H1 (cell line): ENCODE results near the gene WDR81. TPM values are rescaled to one million over a fixed set of nuclear protein-coding genes. Genes with fewer than 3 reads are reported as not detected.
A peak's percentile ranks its signal among the peaks of the same experiment; 100 is the strongest.

Experiments
- CTCF ChIA-PET: fragments of 300-600 bp; sonication (Branson Sonifier 250); formaldehyde crosslinking; loops from one replicate; lab custom pipeline; 2021; ENCODE audit not compliant: partially characterized antibody; lab: Charles Lee
- POLR2A ChIA-PET: fragments of 300-600 bp; sonication (Branson Sonifier 250); formaldehyde crosslinking; loops from one replicate; lab custom pipeline; 2021; ENCODE audit warnings: inconsistent platforms; ENCODE audit not compliant: partially characterized antibody; lab: Charles Lee
- DNase-seq, 2 experiments: peaks; one replicate each; pipeline versions ENCODE4 v3.0.0 to v3.0.0-alpha.2; 2010 to 2022; ENCODE audit warnings: low spot score in 2 of 2, low read depth in 1 of 2, mixed read lengths in 1 of 2
- FAIRE-seq: peaks from 2 replicates; lab custom pipeline; 2011; peaks lifted over from hg19 to GRCh38; lab: Jason Lieb, UNC
- H2AFZ ChIP-seq: 2 replicates; pipeline ENCODE4 v1.8.1; 2012; ENCODE audit warnings: low read length, inconsistent platforms
- H2AK5ac ChIP-seq: 2 replicates; pipeline ENCODE4 v1.6.1; 2013; ENCODE audit warnings: low read depth, low read length
- H2BK120ac ChIP-seq: replicated peaks from 2 replicates; pipeline ENCODE3; 2013; ENCODE audit warnings: low read depth, low read length, inconsistent platforms
- H2BK12ac ChIP-seq: 2 replicates; pipeline ENCODE4 v1.6.1; 2013; ENCODE audit warnings: low read depth, low read length
- H2BK15ac ChIP-seq: 2 replicates; pipeline ENCODE4 v1.6.1; 2013; ENCODE audit warnings: low read length
- H2BK20ac ChIP-seq: 2 replicates; pipeline ENCODE4 v1.6.1; 2013; ENCODE audit warnings: low read length
- H2BK5ac ChIP-seq: 2 replicates; pipeline ENCODE4 v1.6.1; 2013; ENCODE audit warnings: low read depth, low read length
- H3K14ac ChIP-seq: 2 replicates; pipeline ENCODE4 v1.6.1; 2013; ENCODE audit warnings: inconsistent platforms; ENCODE audit not compliant: insufficient read length
- H3K18ac ChIP-seq: 2 replicates; pipeline ENCODE4 v1.6.1; 2013; ENCODE audit warnings: low read length; ENCODE audit errors: extremely low read depth
- H3K23ac ChIP-seq: 2 replicates; pipeline ENCODE4 v1.6.1; 2013; ENCODE audit warnings: inconsistent platforms; ENCODE audit not compliant: insufficient read length
- H3K23me2 ChIP-seq: 2 replicates; pipeline ENCODE4 v1.6.1; 2013; ENCODE audit warnings: low read depth, low read length
- H3K27ac ChIP-seq: 2 replicates; pipeline ENCODE4 v1.6.1; 2011; ENCODE audit warnings: low read depth, low read length, inconsistent platforms
- H3K27me3 ChIP-seq, 4 experiments: replicated peaks in 1 of 4; 1 replicate in 1 of 4; 2 replicates in 3 of 4; pipeline versions ENCODE4 v1.6.1 to v1.8.1; 2011 to 2013; ENCODE audit warnings: low read length in 3 of 4, mild to moderate bottlenecking in 3 of 4, inconsistent platforms in 2 of 4, mixed read lengths in 2 of 4, moderate library complexity in 1 of 4; ENCODE audit not compliant: control insufficient read depth in 3 of 4, insufficient read depth in 3 of 4; ENCODE audit errors: extremely low read depth in 1 of 4
- H3K36me3 ChIP-seq, 4 experiments: 2 replicates each; pipeline versions ENCODE4 v1.6.1 to v1.8.1; 2011 to 2013; ENCODE audit warnings: mild to moderate bottlenecking in 4 of 4, low read length in 3 of 4, moderate library complexity in 2 of 4, control low read depth in 1 of 4, inconsistent platforms in 1 of 4; ENCODE audit not compliant: insufficient read depth in 4 of 4, control insufficient read depth in 2 of 4
- H3K4ac ChIP-seq: replicated peaks from 2 replicates; pipeline ENCODE3; 2013; ENCODE audit warnings: low read length, low read depth, mixed read lengths, inconsistent platforms; ENCODE audit not compliant: insufficient read length
- H3K4me1 ChIP-seq, 4 experiments: replicated peaks in 1 of 4; 1 replicate in 1 of 4; 2 replicates in 3 of 4; pipeline versions ENCODE4 v1.6.1 to v1.8.1; 2011 to 2013; ENCODE audit warnings: low read length in 3 of 4, inconsistent platforms in 2 of 4, mixed read lengths in 1 of 4; ENCODE audit not compliant: insufficient read depth in 4 of 4, control insufficient read depth in 3 of 4
- H3K4me2 ChIP-seq, 2 experiments: 2 replicates each; pipeline versions ENCODE4 v1.6.1 to v1.8.1; 2011 to 2013; ENCODE audit warnings: low read depth in 2 of 2, low read length in 2 of 2, control low read depth in 1 of 2, inconsistent platforms in 1 of 2, mild to moderate bottlenecking in 1 of 2; ENCODE audit not compliant: insufficient read depth in 1 of 2
- H3K4me3 ChIP-seq, 4 experiments: fragments of 200-600, 300-600 bp in 1 of 4; sonication (generic), shearing (Covaris generic), sonication (Bioruptor Twin) in 1 of 4; 2 replicates each; pipeline versions ENCODE4 v1.5.1 to v1.8.1; 2011 to 2016; ENCODE audit warnings: low read length in 4 of 4, low read depth in 3 of 4, control low read depth in 2 of 4, inconsistent platforms in 2 of 4, mild to moderate bottlenecking in 2 of 4, mixed read lengths in 1 of 4, moderate library complexity in 1 of 4; ENCODE audit not compliant: insufficient read depth in 2 of 4; ENCODE audit errors: extremely low read depth in 1 of 4
- H3K56ac ChIP-seq: replicated peaks from 2 replicates; pipeline ENCODE3; 2013; ENCODE audit warnings: low read depth, mild to moderate bottlenecking, mixed read lengths, low read length, inconsistent platforms; ENCODE audit not compliant: insufficient read length
- H3K79me1 ChIP-seq: 2 replicates; pipeline ENCODE4 v1.6.1; 2013; ENCODE audit warnings: low read depth, low read length, control low read depth
- H3K79me2 ChIP-seq, 2 experiments: 2 replicates each; pipeline versions ENCODE4 v1.6.1 to v1.8.1; 2012 to 2013; ENCODE audit warnings: low read length in 2 of 2, mild to moderate bottlenecking in 2 of 2, inconsistent platforms in 1 of 2; ENCODE audit not compliant: insufficient read depth in 2 of 2, control insufficient read depth in 1 of 2
- H3K9ac ChIP-seq, 4 experiments: replicated peaks in 1 of 4; 1 replicate in 1 of 4; 2 replicates in 3 of 4; pipeline versions ENCODE4 v1.6.1 to v1.8.1; 2011 to 2013; ENCODE audit warnings: low read depth in 3 of 4, low read length in 3 of 4, control low read depth in 2 of 4, mild to moderate bottlenecking in 2 of 4, moderate library complexity in 2 of 4, inconsistent platforms in 1 of 4; ENCODE audit errors: extremely low read depth in 1 of 4
- H3K9me3 ChIP-seq, 2 experiments: 2 replicates each; pipeline versions ENCODE4 v1.6.1 to v1.8.1; 2012 to 2013; ENCODE audit warnings: mild to moderate bottlenecking in 2 of 2, moderate library complexity in 2 of 2, control low read depth in 1 of 2, inconsistent platforms in 1 of 2, low read depth in 1 of 2, low read length in 1 of 2, mixed read lengths in 1 of 2; ENCODE audit not compliant: insufficient read depth in 2 of 2
- H4K20me1 ChIP-seq, 2 experiments: replicated peaks in 1 of 2; 2 replicates each; pipeline versions ENCODE3 to v1.8.1; 2011 to 2013; ENCODE audit warnings: inconsistent platforms in 2 of 2, low read length in 2 of 2, mild to moderate bottlenecking in 1 of 2; ENCODE audit not compliant: insufficient read depth in 2 of 2, control insufficient read depth in 1 of 2
- H4K5ac ChIP-seq: 2 replicates; pipeline ENCODE4 v1.6.1; 2013; ENCODE audit warnings: low read length, low read depth, mixed read lengths, inconsistent platforms; ENCODE audit not compliant: insufficient read length
- H4K8ac ChIP-seq: 2 replicates; pipeline ENCODE4 v1.8.0; 2013; ENCODE audit warnings: mild to moderate bottlenecking, moderate library complexity, low read length, inconsistent platforms; ENCODE audit not compliant: insufficient read depth; ENCODE audit errors: extremely low read depth
- H4K91ac ChIP-seq: replicated peaks from 2 replicates; pipeline ENCODE3; 2013; ENCODE audit warnings: low read length, mixed read lengths, inconsistent platforms; ENCODE audit not compliant: insufficient read length
- RAD21 ChIP-seq, 2 experiments: IDR thresholded peaks in 1 of 2; conservative IDR thresholded peaks in 1 of 2; 2 replicates each; pipeline ENCODE4 v1.6.1; 2011; ENCODE audit warnings: low read depth in 2 of 2, low read length in 2 of 2, improper control_type of control experiment in 1 of 2, inconsistent platforms in 1 of 2, mild to moderate bottlenecking in 1 of 2, moderate library complexity in 1 of 2
- TAF1 ChIP-seq: IDR thresholded peaks from 2 replicates; pipeline ENCODE4 v1.6.1; 2011; ENCODE audit warnings: mild to moderate bottlenecking, low read depth, low read length
- WGBS, 2 experiments: shearing (Covaris generic) in 1 of 2; methylation state at CpG; one replicate each; pipeline versions ENCODE4 v1.1.6 to v1.1.7; 2013 to 2015; ENCODE audit warnings: low lambda C conversion rate in 2 of 2, mixed read lengths in 2 of 2, inconsistent platforms in 1 of 2, low coverage in 1 of 2, missing lambda C conversion rate in 1 of 2; ENCODE audit not compliant: insufficient replicate concordance in 2 of 2, insufficient coverage in 1 of 2, insufficient read length in 1 of 2; ENCODE audit errors: extremely low coverage in 1 of 2, missing lambda C conversion rate in 1 of 2; 5-methylcytosine and 5-hydroxymethylcytosine counted together
- polyA plus RNA-seq, 7 experiments: library from polyadenylated mRNA; depleted of rRNA in 3 of 7; stranded (reverse) in 5 of 7; unstranded in 2 of 7; fragments of >200 nt in 5 of 7; fragments of 200-250 nt in 2 of 7; gene quantifications; 1 replicate in 5 of 7; 2 replicates in 1 of 7; 4 replicates in 1 of 7; pipeline versions ENCODE4 v1.2.1 to v1.2.3, GENCODE V29; 2011 to 2013; ENCODE audit warnings: missing spikeins in 2 of 7, mixed read lengths in 2 of 7
- total RNA-seq: library from RNA; stranded (reverse); fragmentation: NEBNext Ultra II Directional; extraction: Animal tissue kit (Norgen Biotek cat#: 25700); gene quantifications from 2 replicates; pipeline ENCODE4 v1.2.1, GENCODE V29; 2021

The WDR81 gene
- total and polyA plus RNA-seq, 2 of the 8 experiments (the other 6 are each of a cell fraction or from before 2014, with no cell fraction given): 9.1 to 12.3 TPM

DNA sequence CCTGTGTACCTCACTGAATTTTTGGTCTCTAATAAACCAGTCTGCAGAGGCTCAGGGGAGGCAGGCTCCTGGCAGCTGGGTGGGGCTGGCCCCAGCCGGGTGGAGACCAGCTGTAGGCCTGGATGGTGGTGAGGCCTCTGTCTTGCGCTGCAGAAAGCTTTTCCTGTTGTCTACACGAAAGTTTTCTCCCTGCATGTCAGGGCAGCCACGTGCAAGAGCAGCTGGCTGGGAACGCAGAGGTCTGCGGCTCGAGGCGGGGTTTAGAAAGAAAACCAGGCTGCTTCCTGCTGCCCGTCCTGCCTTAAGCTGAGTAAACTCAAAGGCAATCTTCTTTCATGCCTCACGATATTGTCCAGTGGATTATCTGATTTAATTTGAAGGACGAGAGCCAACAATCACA is 39.8 kb downstream of the WDR81 start:
- ChIA-PET CTCF (interaction anchor here (0.8 to 1.6 kb wide), 5 partner anchors 10 to 44 kb away, joined by 3 to 7 read pairs (median 3); no protein-coding TSS in a partner anchor), POLR2A (interaction anchor here (1.0 to 3.7 kb wide), 2 partner anchors 10 to 48 kb away, joined by 4 to 14 read pairs; no protein-coding TSS in a partner anchor)
- FAIRE-seq (no peak), DNase-seq (no peak)
- H3K79me2 ChIP-seq: no peaks in the 10 kb centered on the region
- H2AK5ac ChIP-seq: no peak overlapping the region
- no peaks in the 10 kb centered on the region for H4K20me1 ChIP-seq
- no peak overlapping the region for H4K91ac ChIP-seq
- no peaks in the 10 kb centered on the region; a peak in 2 of 7 replicates for H3K27me3 ChIP-seq
- H3K9me3 ChIP-seq: no peaks in the 10 kb centered on the region
- no peak overlapping the region for H3K56ac ChIP-seq
- no peak overlapping the region for H2BK5ac ChIP-seq
- no peak overlapping the region for H3K9ac ChIP-seq
- H2BK12ac ChIP-seq: no peak overlapping the region
- H3K27ac ChIP-seq: no peak overlapping the region
- no peak overlapping the region for H3K4ac ChIP-seq
- no peak overlapping the region for H2BK120ac ChIP-seq
- no peak overlapping the region for H3K4me3 ChIP-seq
- TF ChIP-seq TAF1 (no peak), RAD21 (IDR thresholded peaks at IDR 0.05 in 1 of 2, conservative IDR thresholded peaks at IDR 0.05 in 1 of 2; ENCODE audit: low read depth in 2 of 2, low read length in 2 of 2) (no peak)
- no peak overlapping the region for H2AFZ ChIP-seq
- H3K23me2 ChIP-seq: peaks cover 9% of the 10 kb centered on the region; the same call in 1 of the 2 replicates
- H2BK20ac ChIP-seq: peak overlapping the region; percentile 72; the same call in 1 of the 2 replicates
- H3K79me1 ChIP-seq: no peaks in the 10 kb centered on the region
- no peaks in the 10 kb centered on the region for H3K36me3 ChIP-seq
- H4K8ac ChIP-seq: no peak overlapping the region
- H3K18ac ChIP-seq: no peak overlapping the region
- no peak overlapping the region for H2BK15ac ChIP-seq
- peaks cover 0 to 25% (median 21%) of the 10 kb centered on the region in 4 experiments; a peak in 6 of 7 replicates for H3K4me1 ChIP-seq
- no peak overlapping the region; a peak in 1 of 4 replicates for H3K4me2 ChIP-seq
- no peak overlapping the region for H3K23ac ChIP-seq
- WGBS, 2 experiments: 91% methylated on average over 11 of the region's 11 CpGs; no CpG with 5 or more reads in 1 of the 2 experiments
- H4K5ac ChIP-seq: peak overlapping the region; percentile 16
- H3K14ac ChIP-seq: no peak overlapping the region
